ENCODE results near the gene CHD6.

GRCh38 chr20:41371371-41371770, 246.8 kb downstream of the CHD6 start:
- TF ChIP-seq EP300 (IDR thresholded peaks at IDR 0.05; ENCODE audit: borderline replicate concordance) (no peak), RAD21 (IDR thresholded peaks at IDR 0.05; ENCODE audit: low read depth) (no peak), YY1 (IDR thresholded peaks at IDR 0.05; ENCODE audit: low read depth) (no peak), TCF12 (IDR thresholded peaks at IDR 0.05; ENCODE audit: low read depth) (no peak)

Measured in Ishikawa (cell line).